GM20431 (cell line): ENCODE measurements around the gene BSN.

ENCODE experiments used
- in situ Hi-C: fragments of 300-500 bp; cut with MseI, MboI; formaldehyde crosslinking; loops from one replicate; pipeline ENCODE4 v1.15.0; 2020; ENCODE audit warnings: low sequenced_read_pairs; ENCODE audit not compliant: unreplicated experiment

The BSN gene

GRCh38 chr3:49704629-49705028, 150.4 kb downstream of the BSN start:
- in situ Hi-C loops = no loop called here

GRCh38 chr3:49705390-49705960, 151.2 kb downstream of the BSN start:
- in situ Hi-C loops = no loop called here

GRCh38 chr3:49706456-49707112, 152.3 kb downstream of the BSN start:
- in situ Hi-C loops = no loop called here

- in situ Hi-C loops = no loop called here
Observed at GRCh38 chr3:49707113-49707480, 152.8 kb downstream of the BSN start.

GRCh38 chr3:49709852-49710251, 155.6 kb downstream of the BSN start:
- in situ Hi-C loops = no loop called here

GRCh38 chr3:49711489-49711888, 157.2 kb downstream of the BSN start:
- in situ Hi-C loops = no loop called here

GRCh38 chr3:49712166-49712565, 157.9 kb downstream of the BSN start:
- in situ Hi-C loops = no loop called here

- in situ Hi-C loops = no loop called here
Observed at GRCh38 chr3:49712631-49713317, 158.5 kb downstream of the BSN start.

GRCh38 chr3:49713336-49714105, 159.2 kb downstream of the BSN start:
- in situ Hi-C loops = no loop called here

GRCh38 chr3:49714728-49715550, 160.7 kb downstream of the BSN start:
- in situ Hi-C loops = no loop called here

- in situ Hi-C loops = no loop called here
Observed at GRCh38 chr3:49715611-49716121, 161.4 kb downstream of the BSN start.

- in situ Hi-C loops = no loop called here
Observed at GRCh38 chr3:49716169-49716568, 161.9 kb downstream of the BSN start.

- in situ Hi-C loops = no loop called here
Observed at GRCh38 chr3:49716691-49717210, 162.5 kb downstream of the BSN start.

GRCh38 chr3:49717211-49717958, 163.1 kb downstream of the BSN start:
- in situ Hi-C loops = no loop called here

GRCh38 chr3:49717959-49718857, 163.9 kb downstream of the BSN start:
- in situ Hi-C loops = no loop called here

- in situ Hi-C loops = no loop called here
Observed at GRCh38 chr3:49718858-49719213, 164.6 kb downstream of the BSN start.

GRCh38 chr3:49719214-49719884, 165.1 kb downstream of the BSN start, which contains the start of gene AMIGO3:
TSS of gene AMIGO3 (minus strand) at chr3:49719684. CDS start at chr3:49719465, 219 bp downstream.
- in situ Hi-C loops = no loop called here
